ENCODE data around the gene FBXO9.

GRCh38 chr6:53048431-53049195 lies 16.6 kb upstream of the FBXO9 start:
- TF ChIP-seq CTCF (IDR thresholded peaks at IDR 0.05), result no peak
- TF ChIP-seq POLR2A (IDR thresholded peaks at IDR 0.05), result no peak
- TF ChIP-seq POLR2AphosphoS5 (IDR thresholded peaks at IDR 0.05), result no peak
- TF ChIP-seq EP300 (IDR thresholded peaks at IDR 0.05; ENCODE audit: low read depth), result no peak

Data from transverse colon (tissue), 4 donors.